ENCODE measurements around the gene TRUB1. TPM values are rescaled to one million over a fixed set of nuclear protein-coding genes. Genes with fewer than 3 reads are reported as not detected.

The TRUB1 gene
- polyA plus RNA-seq, 1 of the 3 experiments (the other 2 are of a cell fraction), result 9.9 TPM

DNA sequence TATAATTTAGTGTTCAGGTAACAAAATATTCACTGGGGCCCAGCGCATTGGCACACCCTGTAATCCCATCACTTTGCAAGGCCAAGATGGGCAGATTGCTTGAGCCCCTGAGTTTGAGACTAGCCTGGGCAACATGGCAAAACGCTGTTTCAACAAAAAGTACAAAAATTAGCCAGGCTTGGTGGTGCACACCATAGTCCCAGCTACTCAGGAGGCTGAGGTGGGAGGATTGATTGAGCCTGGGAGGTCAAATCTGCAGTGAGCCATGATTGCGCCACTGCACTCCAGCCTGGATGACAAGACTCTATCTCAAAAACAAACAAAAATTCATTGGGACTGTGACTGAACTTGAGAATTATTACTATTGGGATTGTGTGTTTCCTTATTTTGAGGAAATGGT, 40.4 kb upstream of the TRUB1 start (continued):
- TF ChIP-seq SMC3 (IDR thresholded peaks at IDR 0.05; ENCODE audit: low read depth, low read length) (no peak), FOSL2 (IDR thresholded peaks at IDR 0.05; ENCODE audit: borderline replicate concordance, low read depth) (no peak), TEAD4 (IDR thresholded peaks at IDR 0.05; ENCODE audit: borderline replicate concordance, insufficient read depth) (no peak), RXRA (IDR thresholded peaks at IDR 0.05; ENCODE audit: borderline replicate concordance, low read depth) (no peak), JUND (IDR thresholded peaks at IDR 0.05) (no peak), RFX5 (IDR thresholded peaks at IDR 0.05; ENCODE audit: low read length) (no peak), EZH2phosphoT487 (IDR thresholded peaks at IDR 0.05; ENCODE audit: borderline replicate concordance, low read depth) (no peak)
- TF ChIP-seq, protein P1, sequence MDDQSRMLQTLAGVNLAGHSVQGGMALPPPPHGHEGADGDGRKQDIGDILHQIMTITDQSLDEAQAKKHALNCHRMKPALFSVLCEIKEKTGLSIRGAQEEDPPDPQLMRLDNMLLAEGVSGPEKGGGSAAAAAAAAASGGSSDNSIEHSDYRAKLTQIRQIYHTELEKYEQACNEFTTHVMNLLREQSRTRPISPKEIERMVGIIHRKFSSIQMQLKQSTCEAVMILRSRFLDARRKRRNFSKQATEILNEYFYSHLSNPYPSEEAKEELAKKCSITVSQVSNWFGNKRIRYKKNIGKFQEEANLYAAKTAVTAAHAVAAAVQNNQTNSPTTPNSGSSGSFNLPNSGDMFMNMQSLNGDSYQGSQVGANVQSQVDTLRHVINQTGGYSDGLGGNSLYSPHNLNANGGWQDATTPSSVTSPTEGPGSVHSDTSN (IDR thresholded peaks at IDR 0.05), result no peak
- TF ChIP-seq, protein P2, sequence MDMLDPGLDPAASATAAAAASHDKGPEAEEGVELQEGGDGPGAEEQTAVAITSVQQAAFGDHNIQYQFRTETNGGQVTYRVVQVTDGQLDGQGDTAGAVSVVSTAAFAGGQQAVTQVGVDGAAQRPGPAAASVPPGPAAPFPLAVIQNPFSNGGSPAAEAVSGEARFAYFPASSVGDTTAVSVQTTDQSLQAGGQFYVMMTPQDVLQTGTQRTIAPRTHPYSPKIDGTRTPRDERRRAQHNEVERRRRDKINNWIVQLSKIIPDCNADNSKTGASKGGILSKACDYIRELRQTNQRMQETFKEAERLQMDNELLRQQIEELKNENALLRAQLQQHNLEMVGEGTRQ (IDR thresholded peaks at IDR 0.05; ENCODE audit: borderline replicate concordance, low read depth, low read length), result no peak

- Histone ChIP-seq H3F3A (replicated peaks; ENCODE audit: insufficient read depth) (peaks cover under 1% of the 10 kb centered on the region), H3K36me3 (replicated peaks in 1 of 2; ENCODE audit: control insufficient read depth in 1 of 2, insufficient read depth in 2 of 2, low read length in 1 of 2) (no peaks in the 10 kb centered on the region), H4K20me1 (ENCODE audit: insufficient read depth) (no peaks in the 10 kb centered on the region), H3K79me2 (ENCODE audit: insufficient read depth) (no peaks in the 10 kb centered on the region), H3K27ac (ENCODE audit: low read depth in 2 of 2, low read length in 1 of 2) (no peak overlapping the region), H3K9me2 (no peaks in the 10 kb centered on the region), H3K4me3 (ENCODE audit: low read depth in 2 of 2, low read length in 1 of 2) (no peak overlapping the region), H3K4me2 (no peak overlapping the region), H2AFZ (ENCODE audit: low read depth) (no peak overlapping the region), H3K9ac (no peak overlapping the region), H3K27me3 (ENCODE audit: insufficient read depth) (no peaks in the 10 kb centered on the region), H3K9me3 (no peaks in the 10 kb centered on the region), H3K4me1 (ENCODE audit: control insufficient read depth in 1 of 2, insufficient read depth in 2 of 2, low read depth in 1 of 2, low read length in 1 of 2) (peaks cover 0 to 10% of the 10 kb centered on the region in 2 experiments; a peak in 2 of 4 replicates)
- no peak for TF ChIP-seq EZH2phosphoT487 (IDR thresholded peaks at IDR 0.05; ENCODE audit: borderline replicate concordance, low read depth)
- no peak for TF ChIP-seq TCF12 (IDR thresholded peaks at IDR 0.05)
- TF ChIP-seq GATA2 (CRISPR knock-in tag; IDR thresholded peaks at IDR 0.05), result no peak
- no peak for TF ChIP-seq EP300 (IDR thresholded peaks at IDR 0.05; ENCODE audit: borderline replicate concordance in 1 of 2, low read depth in 1 of 2, low read length in 1 of 2)
- TF ChIP-seq JUND (IDR thresholded peaks at IDR 0.05), result no peak
- TF ChIP-seq, protein P3, sequence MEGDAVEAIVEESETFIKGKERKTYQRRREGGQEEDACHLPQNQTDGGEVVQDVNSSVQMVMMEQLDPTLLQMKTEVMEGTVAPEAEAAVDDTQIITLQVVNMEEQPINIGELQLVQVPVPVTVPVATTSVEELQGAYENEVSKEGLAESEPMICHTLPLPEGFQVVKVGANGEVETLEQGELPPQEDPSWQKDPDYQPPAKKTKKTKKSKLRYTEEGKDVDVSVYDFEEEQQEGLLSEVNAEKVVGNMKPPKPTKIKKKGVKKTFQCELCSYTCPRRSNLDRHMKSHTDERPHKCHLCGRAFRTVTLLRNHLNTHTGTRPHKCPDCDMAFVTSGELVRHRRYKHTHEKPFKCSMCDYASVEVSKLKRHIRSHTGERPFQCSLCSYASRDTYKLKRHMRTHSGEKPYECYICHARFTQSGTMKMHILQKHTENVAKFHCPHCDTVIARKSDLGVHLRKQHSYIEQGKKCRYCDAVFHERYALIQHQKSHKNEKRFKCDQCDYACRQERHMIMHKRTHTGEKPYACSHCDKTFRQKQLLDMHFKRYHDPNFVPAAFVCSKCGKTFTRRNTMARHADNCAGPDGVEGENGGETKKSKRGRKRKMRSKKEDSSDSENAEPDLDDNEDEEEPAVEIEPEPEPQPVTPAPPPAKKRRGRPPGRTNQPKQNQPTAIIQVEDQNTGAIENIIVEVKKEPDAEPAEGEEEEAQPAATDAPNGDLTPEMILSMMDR (IDR thresholded peaks at IDR 0.05), result no peak
- no peak for TF ChIP-seq RFX5 (IDR thresholded peaks at IDR 0.05; ENCODE audit: low read length)
- no peak for TF ChIP-seq CHD2 (IDR thresholded peaks at IDR 0.05; ENCODE audit: low read length, partially characterized antibody)
- no peak for TF ChIP-seq YY1 (IDR thresholded peaks at IDR 0.05; ENCODE audit: low read depth)
- no peak for TF ChIP-seq IRF3 (IDR thresholded peaks at IDR 0.05; ENCODE audit: low read depth, low read length)
- TF ChIP-seq USF1 (IDR thresholded peaks at IDR 0.05; ENCODE audit: borderline replicate concordance, low read depth), result no peak
- TF ChIP-seq ELF1 (IDR thresholded peaks at IDR 0.05), result no peak
- DNase-seq, result no peak
- ChIA-PET POLR2A (no interaction called here), CTCF (interaction anchor here (1.1 to 1.6 kb wide), 2 partner anchors 21 to 22 kb away, joined by 3 to 7 read pairs; no protein-coding TSS in a partner anchor)
- WGBS (ENCODE audit: low lambda C conversion rate), result 88% methylated on average over 2 of the region's 2 CpGs
These were observed 38.0 kb upstream of the TRUB1 start for GRCh38 chr10:114899982-114900381.

Data from SK-N-SH (cell line).